Measurements from ENCODE around the gene TMEM91.
A peak's percentile ranks its signal among the peaks of the same experiment; 100 is the strongest.

TMEM91 gene

GRCh38 chr19:41357746-41358145 lies 18.6 kb upstream of the TMEM91 start:
- no peak for DNase-seq (ENCODE audit: low spot score)
- no peak for TF ChIP-seq CTCF (IDR thresholded peaks at IDR 0.05)
- H3K27ac ChIP-seq, result peak overlapping the region in 1 of 2 donors; percentile 16
- no peak overlapping the region for H3K4me3 ChIP-seq

GRCh38 chr19:41359741-41360140 lies 16.6 kb upstream of the TMEM91 start:
- no peak for DNase-seq (ENCODE audit: low spot score)
- Histone ChIP-seq H3K4me3 (no peak overlapping the region), H3K27ac (no peak overlapping the region)
- TF ChIP-seq CTCF (IDR thresholded peaks at IDR 0.05), result no peak

- TF ChIP-seq CTCF (IDR thresholded peaks at IDR 0.05), result no peak
- no peak overlapping the region for H3K4me3 ChIP-seq
- no peak overlapping the region for H3K27ac ChIP-seq
- DNase-seq (ENCODE audit: low spot score), result no peak
Observed at GRCh38 chr19:41362143-41362847, 14.0 kb upstream of the TMEM91 start.

GRCh38 chr19:41363371-41363752 lies 13.0 kb upstream of the TMEM91 start:
- Histone ChIP-seq H3K27ac (peak overlapping the region; percentile 98 to 99), H3K4me3 (peak overlapping the region; percentile 86)
- no peak for DNase-seq (ENCODE audit: low spot score)
- TF ChIP-seq CTCF (IDR thresholded peaks at IDR 0.05), result no peak

GRCh38 chr19:41363753-41364523 lies 12.4 kb upstream of the TMEM91 start, which contains the start of gene B9D2:
B9D2 (minus strand) TSS chr19:41364149; CDS start chr19:41363519, 630 bp downstream.
- peak; percentile 98 for DNase-seq (ENCODE audit: low spot score)
- Histone ChIP-seq H3K27ac (peak within 1 kb of the TSS; percentile 98 to 99), H3K4me3 (peak within 1 kb of the TSS; percentile 86)
- no peak for TF ChIP-seq CTCF (IDR thresholded peaks at IDR 0.05)

- no peak for DNase-seq (ENCODE audit: low spot score)
Observed at GRCh38 chr19:41364524-41365391, 11.6 kb upstream of the TMEM91 start.

More at GRCh38 chr19:41364524-41365391, 11.6 kb upstream of the TMEM91 start:
- H3K27ac ChIP-seq, result peak overlapping the region; percentile 98 to 99
- H3K4me3 ChIP-seq, result peak overlapping the region; percentile 86
- TF ChIP-seq CTCF (IDR thresholded peaks at IDR 0.05), result no peak

Data from coronary artery (tissue), 2 donors.